ENCODE data around the gene TP53BP2.
A peak's percentile ranks its signal among the peaks of the same experiment; 100 is the strongest.

TP53BP2 gene

GRCh38 chr1:223765036-223765718 lies 80.6 kb downstream of the TP53BP2 start:
- DNase-seq (ENCODE audit: low read depth, low spot score) = no peak

GRCh38 chr1:223763881-223764280 lies 81.9 kb downstream of the TP53BP2 start:
- DNase-seq (ENCODE audit: low read depth, low spot score) = no peak

GRCh38 chr1:223763251-223763650 lies 82.5 kb downstream of the TP53BP2 start:
- no peak for DNase-seq (ENCODE audit: low read depth, low spot score)

DNA sequence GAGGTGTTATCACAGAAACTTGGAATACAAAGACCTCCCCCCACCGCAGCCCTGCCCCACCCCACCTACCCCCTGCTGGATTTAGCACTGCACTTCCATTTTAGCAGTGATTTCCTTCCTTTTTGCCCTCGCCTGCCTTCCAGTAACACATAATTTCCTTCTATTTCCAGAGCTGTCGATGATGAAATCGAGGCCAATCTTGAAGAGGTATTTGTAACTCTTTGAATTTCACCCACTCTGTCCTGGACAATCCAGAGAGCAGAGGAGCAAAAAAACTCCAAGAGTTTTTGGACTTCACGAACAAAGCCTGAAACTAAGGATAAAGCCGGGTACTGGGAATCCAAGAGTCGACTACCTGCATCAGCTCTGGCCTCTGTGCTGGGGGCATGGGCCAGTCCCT lies 84.3 kb downstream of the TP53BP2 start:
- DNase-seq (ENCODE audit: low read depth, low spot score) = no peak

DNA sequence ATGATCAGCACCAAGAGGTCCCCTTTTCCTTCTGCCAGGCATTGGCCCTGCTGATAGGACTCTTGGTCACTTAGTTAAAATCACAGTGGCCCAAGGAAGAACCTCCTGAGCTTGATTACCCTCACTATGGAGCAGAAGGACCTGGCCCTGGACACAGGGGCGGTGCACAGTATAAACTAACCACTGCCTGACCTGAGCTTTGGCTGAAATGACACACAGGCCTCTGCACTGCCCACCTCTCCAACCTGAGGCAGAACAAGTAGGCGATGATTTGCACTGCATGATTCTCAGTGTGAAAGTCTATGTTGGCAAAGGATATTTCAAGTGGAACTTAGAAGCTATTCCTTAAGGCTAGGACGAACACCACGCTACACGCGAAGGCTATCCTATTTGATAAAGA lies 84.9 kb downstream of the TP53BP2 start:
- DNase-seq (ENCODE audit: low read depth, low spot score) = no peak

- no peak for DNase-seq (ENCODE audit: low read depth, low spot score)
These were observed 86.5 kb downstream of the TP53BP2 start for GRCh38 chr1:223759273-223759672.

GRCh38 chr1:223758734-223759133 lies 87.0 kb downstream of the TP53BP2 start:
- no peak for DNase-seq (ENCODE audit: low read depth, low spot score)

- DNase-seq (ENCODE audit: low read depth, low spot score) = no peak
These were observed 88.7 kb downstream of the TP53BP2 start for GRCh38 chr1:223756806-223757700.

GRCh38 chr1:223755992-223756775 lies 89.6 kb downstream of the TP53BP2 start:
- no peak for DNase-seq (ENCODE audit: low read depth, low spot score)

GRCh38 chr1:223755432-223755792 lies 90.3 kb downstream of the TP53BP2 start:
- DNase-seq (ENCODE audit: low read depth, low spot score) = no peak

DNA sequence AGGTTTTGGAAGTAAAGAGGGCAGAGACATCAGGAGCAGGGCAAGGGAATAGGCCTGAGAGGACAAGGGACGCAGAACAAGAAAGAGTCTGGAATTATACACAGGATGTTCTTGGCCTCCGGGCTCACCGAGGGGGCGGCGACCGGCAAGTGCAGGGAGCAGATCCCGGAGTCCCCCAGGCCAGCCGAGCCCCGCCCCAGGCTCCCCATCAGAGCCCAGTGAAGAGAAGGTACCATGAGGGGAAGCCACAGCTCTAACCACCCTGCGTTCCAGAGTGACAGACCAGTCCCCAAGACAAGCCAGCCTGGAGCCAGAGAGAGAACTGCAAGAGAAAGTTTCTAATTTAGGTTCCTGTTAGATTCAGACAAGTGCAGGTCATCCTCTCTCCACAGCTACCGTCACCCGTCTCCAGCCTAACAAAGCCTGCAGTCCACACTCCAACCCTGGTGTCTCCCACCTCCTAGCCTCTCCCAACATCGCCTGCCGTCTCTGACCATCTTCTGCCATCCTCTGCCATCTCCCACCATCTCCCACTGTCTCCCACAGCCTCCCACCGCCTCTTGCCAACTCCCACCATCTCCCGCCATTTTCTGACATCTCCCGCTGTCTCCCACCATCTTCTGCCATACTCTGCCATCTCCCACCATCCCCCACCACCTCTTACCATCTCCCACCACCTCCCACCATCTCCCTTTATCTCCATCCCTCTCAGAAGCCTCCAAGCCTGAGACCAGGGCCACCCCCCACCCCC lies 90.9 kb downstream of the TP53BP2 start:
- no peak for DNase-seq (ENCODE audit: low read depth, low spot score)

GRCh38 chr1:223752721-223753515 lies 92.8 kb downstream of the TP53BP2 start:
- DNase-seq (ENCODE audit: low read depth, low spot score) = no peak

- no peak for DNase-seq (ENCODE audit: low read depth, low spot score)
These were observed 94.1 kb downstream of the TP53BP2 start for GRCh38 chr1:223751696-223752095.

- no peak for DNase-seq (ENCODE audit: low read depth, low spot score)
These were observed 94.8 kb downstream of the TP53BP2 start for GRCh38 chr1:223750730-223751570.

GRCh38 chr1:223748773-223749733 lies 96.7 kb downstream of the TP53BP2 start:
- peak; percentile 26 for DNase-seq (ENCODE audit: low read depth, low spot score)

GRCh38 chr1:223748405-223748772 lies 97.4 kb downstream of the TP53BP2 start:
- DNase-seq (ENCODE audit: low read depth, low spot score) = no peak

GRCh38 chr1:223747838-223748335 lies 97.9 kb downstream of the TP53BP2 start:
- DNase-seq (ENCODE audit: low read depth, low spot score) = no peak

DNA sequence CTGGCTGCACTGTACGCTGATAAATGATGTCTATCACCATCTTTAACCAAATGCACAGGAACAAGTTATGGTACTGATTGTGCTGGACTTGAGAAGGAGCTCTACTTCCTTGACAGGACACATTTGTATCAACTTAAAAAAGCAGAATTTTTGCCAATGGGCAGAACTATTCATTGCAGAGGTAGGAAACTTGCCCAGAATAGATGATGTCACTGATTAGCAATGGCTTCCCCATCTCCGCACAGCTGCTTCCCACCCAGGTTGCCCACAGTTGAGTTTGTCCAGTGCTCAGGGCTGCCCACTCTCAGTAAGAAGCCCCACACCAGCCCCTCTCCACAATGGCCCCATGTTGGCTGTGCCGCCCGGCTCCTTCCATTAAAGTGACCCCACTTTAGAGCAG lies 100.0 kb downstream of the TP53BP2 start:
- no peak for DNase-seq (ENCODE audit: low read depth, low spot score)

Data from activated naive CD8-positive, alpha-beta T cell treated with anti-CD3 and anti-CD28 coated beads, Interleukin-2, amount 50 U/mL, for 16 hours (primary cell).